GM21360 (cell line): ENCODE data around the gene TSC22D3.
"Not testable (repeated sequence)": the region's sequence is repeated elsewhere in the genome, so short reads cannot be mapped to it uniquely, and the experiment has no call there.

Experiments used
- ATAC-seq: cut with Tn5 transposase; IDR thresholded peaks from one replicate; pipeline ENCODE4 v1.9.1; 2021; ENCODE audit warnings: mild to moderate bottlenecking, moderate library complexity; ENCODE audit not compliant: unreplicated experiment

Gene TSC22D3

DNA sequence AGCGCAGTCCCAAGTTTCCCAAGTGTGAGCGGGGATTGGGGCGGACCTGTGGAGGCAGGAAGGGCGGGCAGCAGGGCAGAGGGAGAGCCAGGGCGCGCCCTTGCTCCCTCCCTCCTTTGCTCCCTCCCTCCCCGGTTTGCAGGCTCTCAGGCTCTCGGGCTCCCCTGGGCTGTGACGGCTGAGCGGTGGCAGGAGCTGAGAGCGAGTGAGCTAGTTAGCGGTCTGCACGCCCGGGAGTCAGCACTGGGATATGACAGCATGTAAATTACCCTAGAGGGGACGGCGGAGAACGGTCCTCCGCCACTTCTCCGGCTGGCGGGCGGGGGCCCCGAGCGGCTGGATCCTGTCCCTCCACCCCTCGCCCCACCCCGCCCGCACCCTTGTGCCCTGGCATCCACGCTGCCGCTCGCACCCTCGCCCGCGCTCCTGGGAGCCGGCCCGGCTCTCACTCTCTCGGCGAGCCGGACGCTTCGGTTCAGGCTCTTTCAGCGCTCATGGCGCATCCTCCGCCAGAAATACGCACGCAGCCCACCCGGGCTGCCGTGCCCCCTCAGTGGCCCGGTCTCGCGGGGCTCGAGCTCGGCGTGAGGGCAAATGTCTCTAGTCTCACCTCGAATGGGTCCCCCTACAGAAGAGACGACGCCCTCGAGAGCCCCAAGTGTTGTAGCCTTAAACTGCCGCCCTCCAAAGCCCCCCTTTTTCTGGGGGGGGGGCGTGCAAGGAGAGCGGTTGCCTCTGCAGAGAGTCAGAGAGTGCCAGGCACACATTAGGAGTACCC lies at the start of gene TSC22D3:
Gene TSC22D3 (minus strand): TSS at position 54 of the 778 bp plus-strand sequence. CDS start 368 bp downstream, outside the sequence.
- peak; percentile 83 for ATAC-seq

DNA sequence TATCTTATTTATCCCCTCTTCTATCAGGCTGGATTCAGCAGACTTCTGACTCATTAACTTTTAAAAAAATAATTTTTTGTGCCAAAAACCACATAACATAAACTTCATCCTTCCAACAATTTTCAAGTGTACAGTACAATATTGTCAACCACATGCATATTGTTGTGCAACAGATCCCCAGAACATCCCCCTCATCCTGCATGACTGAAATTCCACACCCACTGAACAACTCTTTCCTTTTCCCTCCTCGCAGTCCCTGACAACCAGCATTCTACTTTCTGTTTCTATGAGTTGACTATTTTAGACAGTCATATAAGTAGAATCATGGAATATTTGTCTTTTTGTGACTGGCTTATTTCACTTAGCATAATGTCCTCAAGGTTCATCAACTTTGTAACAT lies 47.9 kb upstream of the TSC22D3 start:
- no peak for ATAC-seq

GRCh38 chrX:107823042-107823441 lies 47.5 kb upstream of the TSC22D3 start:
- no peak for ATAC-seq

DNA sequence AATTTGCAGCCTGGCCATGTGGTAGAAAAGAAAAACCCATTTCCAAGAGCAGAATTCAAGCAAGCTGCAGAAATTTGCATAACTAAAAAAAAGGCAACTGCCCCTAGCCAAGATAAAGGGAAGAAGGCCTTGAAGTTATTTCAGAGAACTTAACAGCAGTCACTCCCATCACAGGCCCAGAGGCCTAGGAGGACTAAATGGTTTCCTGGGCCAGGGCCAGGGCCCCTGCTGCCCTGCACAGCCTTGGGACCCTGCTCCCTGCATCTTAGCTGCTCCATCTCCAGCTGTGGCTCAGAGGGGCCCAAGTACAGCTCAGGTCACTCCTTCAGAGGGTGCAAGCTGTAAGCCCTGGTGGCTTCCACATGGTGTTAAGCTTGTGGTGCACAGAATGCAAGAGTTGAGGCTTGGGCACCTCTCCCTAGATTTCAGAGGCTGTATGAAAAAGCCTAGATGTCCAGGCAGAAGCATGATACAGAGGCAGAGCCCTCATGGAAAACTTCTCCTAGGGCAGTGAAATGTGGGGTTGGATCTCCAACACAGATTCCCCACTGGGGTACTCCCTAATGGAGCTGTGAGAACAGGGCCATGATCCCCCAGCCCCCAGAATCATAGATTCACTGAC lies 43.4 kb upstream of the TSC22D3 start:
- no peak for ATAC-seq

GRCh38 chrX:107810053-107810452 lies 34.5 kb upstream of the TSC22D3 start:
- not testable (repeated sequence) for ATAC-seq

- ATAC-seq: no peak
These were observed 29.6 kb upstream of the TSC22D3 start for GRCh38 chrX:107805179-107805578.

GRCh38 chrX:107804427-107804826 lies 28.8 kb upstream of the TSC22D3 start:
- no peak for ATAC-seq

GRCh38 chrX:107787827-107788226 lies 12.2 kb upstream of the TSC22D3 start:
- no peak for ATAC-seq

- ATAC-seq: no peak
These were observed 4.9 kb upstream of the TSC22D3 start for GRCh38 chrX:107780525-107780924.

GRCh38 chrX:107777536-107777832 lies 1.9 kb upstream of the TSC22D3 start, which contains the start of gene NCBP2L:
NCBP2L (plus strand) TSS chrX:107777733; CDS start chrX:107794221, 16,488 bp downstream.
- no peak for ATAC-seq

DNA sequence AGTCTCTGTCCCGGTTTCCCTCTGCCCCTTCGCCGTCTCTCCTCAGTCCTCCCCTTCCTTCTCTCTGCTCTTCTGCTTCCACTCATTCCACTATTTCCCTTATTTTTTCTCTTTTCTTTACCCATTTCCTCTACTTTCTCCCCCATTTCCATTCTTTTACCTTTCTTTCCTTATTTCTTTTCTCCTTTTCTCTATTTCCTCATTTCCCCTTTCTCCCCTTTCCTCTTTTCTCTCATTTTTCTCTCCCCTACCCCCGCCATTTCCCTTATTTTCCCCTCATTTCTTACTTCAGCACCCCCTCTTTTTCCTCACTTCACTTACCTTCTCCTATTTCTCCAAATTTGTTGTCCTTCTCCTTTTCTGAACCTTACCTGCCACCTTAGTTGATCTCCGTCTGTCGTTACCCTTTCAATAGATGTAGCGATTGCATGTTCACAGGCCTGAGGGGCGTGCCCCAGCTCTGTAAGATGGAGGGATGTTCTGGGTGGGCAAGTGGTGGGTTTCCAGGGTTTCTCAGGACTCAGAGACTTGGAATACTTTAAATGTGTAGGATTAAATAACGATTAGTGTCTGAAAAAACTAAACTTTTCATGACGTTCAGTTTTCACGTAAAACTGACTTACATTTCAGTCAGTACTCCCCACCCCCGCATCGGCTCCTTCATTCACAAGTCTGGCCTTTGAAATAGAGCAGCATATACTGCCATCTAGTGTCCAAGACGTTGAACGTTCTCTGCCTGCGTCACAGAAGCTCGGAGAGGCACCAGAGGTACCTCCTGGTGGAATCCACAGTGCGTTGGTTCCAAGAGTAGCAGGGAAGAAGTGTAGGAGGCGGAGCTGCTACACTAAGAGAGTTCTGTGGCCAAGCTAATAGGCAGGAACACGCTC lies 1.3 kb upstream of the TSC22D3 start:
- ATAC-seq: peak; percentile 72

- peak; percentile 16 for ATAC-seq
These were observed 420 bp downstream of the TSC22D3 start for GRCh38 chrX:107775000-107775733.

DNA sequence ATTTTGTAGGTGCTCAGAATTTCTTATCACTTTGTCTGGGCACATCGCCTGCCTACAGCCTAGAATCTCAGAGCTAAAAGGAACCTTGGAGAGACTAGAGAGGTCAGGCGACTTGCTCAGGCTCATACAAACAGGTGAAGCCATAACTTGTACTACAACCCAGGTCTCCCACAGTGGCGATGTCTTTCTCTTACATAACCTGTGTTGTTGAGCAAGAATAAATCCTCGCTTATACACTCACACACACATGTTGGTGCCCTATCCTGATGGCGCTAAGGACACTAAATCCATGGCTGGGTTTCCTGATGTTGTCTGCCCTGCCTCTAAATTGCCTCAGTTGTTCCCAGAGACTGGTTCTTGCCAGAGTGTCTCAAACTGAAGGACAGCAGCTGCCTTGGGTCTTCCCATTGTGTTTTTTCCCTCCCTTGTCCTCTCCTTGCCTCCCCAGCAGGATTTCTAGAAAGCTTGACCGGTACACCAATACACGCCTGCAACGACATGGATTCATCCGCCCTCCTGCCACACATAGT lies 1.6 kb downstream of the TSC22D3 start:
- no peak for ATAC-seq

DNA sequence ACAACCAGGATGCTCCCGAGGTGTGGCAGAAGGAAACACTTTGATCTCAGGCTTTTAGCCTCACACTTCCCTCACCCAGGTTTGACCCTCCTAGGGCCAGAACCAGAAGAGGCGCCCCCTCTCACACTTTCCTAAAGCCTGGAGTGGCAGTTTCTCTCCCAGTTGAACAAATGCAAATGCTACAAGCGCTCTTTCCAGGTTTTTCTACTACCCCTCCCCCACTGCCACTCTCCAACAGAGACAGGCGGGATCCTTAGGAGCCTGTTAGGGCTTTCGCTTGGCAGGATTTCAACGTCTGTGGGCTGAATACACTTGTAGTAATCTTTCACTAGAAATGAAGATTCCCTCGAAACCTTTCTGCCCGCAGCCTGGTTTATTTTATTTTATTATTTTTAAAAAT lies 2.4 kb downstream of the TSC22D3 start:
- no peak for ATAC-seq

DNA sequence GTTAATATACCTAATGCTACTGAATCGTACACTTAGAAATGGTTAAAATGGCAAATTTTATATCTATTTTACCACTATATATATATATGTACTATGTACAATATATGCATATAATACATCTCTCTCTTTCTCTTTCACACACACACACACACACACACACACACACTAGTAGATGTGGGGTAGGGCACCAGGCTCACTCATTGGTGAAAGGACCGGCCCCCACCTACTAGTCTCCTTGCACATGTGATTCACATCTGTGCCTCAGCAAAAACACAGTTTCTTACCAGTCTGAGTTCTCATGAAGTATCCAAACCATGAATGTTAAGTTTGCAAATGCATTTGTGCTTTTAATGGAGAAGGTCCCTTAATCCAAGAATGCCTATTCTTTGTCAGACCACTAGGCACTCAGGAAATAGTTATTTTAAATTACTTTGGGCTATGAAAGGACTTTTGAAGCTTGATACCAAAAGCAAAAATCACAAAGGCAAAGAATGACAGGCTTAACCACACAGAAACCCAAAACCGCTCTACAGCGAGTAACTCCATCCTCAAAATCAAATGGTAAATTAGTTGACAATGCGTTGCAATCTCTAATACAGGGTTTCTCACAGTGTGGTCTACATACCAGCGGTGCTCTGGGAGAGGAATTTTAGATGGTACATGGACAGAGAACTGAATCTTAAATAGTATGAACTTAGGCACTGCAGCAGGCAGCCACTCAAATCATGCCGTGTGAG lies 5.8 kb downstream of the TSC22D3 start:
- no peak for ATAC-seq

DNA sequence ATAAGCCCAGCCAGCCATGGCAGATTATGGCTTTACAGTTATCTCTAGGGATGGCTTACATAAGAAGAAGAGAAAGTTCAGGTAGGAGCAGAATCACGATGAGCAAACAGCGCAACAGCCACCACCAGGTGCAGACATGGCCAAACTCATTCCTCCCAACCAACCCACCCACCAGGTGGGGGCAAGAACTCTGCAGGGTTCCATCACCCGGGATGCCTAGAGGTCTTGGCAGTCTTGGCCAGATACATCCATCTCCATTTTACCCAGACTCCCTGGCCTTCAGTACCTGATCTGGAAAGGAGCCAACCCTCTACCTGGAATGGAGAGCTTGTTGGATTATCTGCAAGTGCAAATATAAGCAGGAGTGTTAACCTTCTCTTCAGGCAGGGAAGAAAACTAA lies 7.5 kb downstream of the TSC22D3 start:
- ATAC-seq: no peak

- no peak for ATAC-seq
These were observed 9.0 kb downstream of the TSC22D3 start for GRCh38 chrX:107766470-107767150.

- no peak for ATAC-seq
These were observed 10.6 kb downstream of the TSC22D3 start for GRCh38 chrX:107764845-107765608.

DNA sequence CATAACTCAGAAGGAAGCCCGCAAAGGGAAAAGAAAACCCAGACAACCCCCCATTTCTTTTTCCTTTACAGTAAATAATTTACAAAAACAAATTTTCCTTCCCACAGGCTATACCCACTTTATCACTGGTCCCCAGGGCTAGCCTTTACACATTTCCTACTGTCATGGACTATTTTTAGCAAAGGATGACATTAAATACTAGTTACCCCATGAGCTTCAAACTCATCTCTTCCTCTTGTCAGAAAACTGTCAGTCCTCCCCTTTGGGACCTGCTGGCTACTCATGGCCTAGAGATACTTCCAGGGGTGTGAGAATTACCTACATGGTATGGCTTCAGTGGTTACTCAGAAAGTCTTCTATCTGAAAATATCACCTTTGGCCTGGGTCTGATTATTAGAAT lies 11.9 kb downstream of the TSC22D3 start:
- no peak for ATAC-seq
